Large intestine (tissue), 12 donors: ENCODE measurements around the gene RETREG2. TPM values are rescaled to one million over a fixed set of nuclear protein-coding genes. Genes with fewer than 3 reads are reported as not detected.

ENCODE experiments used
- DNase-seq, 2 donors: peaks; one replicate each; pipeline versions ENCODE4 v3.0.0 to v3.0.0-alpha.2; 2013
- H3K27ac ChIP-seq: one replicate; pipeline ENCODE4 v1.5.1; 2013; ENCODE audit warnings: low read length
- H3K27me3 ChIP-seq: 2 replicates; pipeline ENCODE4 v1.6.1; 2013; ENCODE audit warnings: low read length; ENCODE audit not compliant: control insufficient read depth, insufficient read depth
- H3K36me3 ChIP-seq: 2 replicates; pipeline ENCODE4 v1.6.1; 2013; ENCODE audit warnings: low read length; ENCODE audit not compliant: control insufficient read depth, insufficient read depth
- H3K4me1 ChIP-seq: one replicate; pipeline ENCODE4 v1.6.1; 2013; ENCODE audit warnings: low read length; ENCODE audit not compliant: control insufficient read depth, insufficient read depth
- H3K4me3 ChIP-seq: one replicate; pipeline ENCODE4 v1.5.1; 2013; ENCODE audit warnings: low read length
- H3K9me3 ChIP-seq: one replicate; pipeline ENCODE4 v1.6.1; 2013; ENCODE audit warnings: mild to moderate bottlenecking, low read depth, low read length, moderate library complexity; ENCODE audit not compliant: control insufficient read depth
- WGBS: methylation state at CpG from one replicate; pipeline ENCODE4 v1.1.5; 2013; ENCODE audit warnings: low lambda C conversion rate; ENCODE audit not compliant: insufficient coverage; 5-methylcytosine and 5-hydroxymethylcytosine counted together
- long read RNA-seq, 11 donors: transcript quantifications; one replicate each; lab custom pipeline, GENCODE V29; 2026
- polyA plus RNA-seq: library from polyadenylated mRNA; unstranded; fragments of 120-200 nt; gene quantifications from one replicate; pipeline ENCODE4 v1.2.1, GENCODE V29; 2013

RETREG2 gene
- 82.0 TPM for polyA plus RNA-seq
- long read RNA-seq, donor 1, full-length matches to known transcripts = 12 of 12 reads
- long read RNA-seq, donor 1, partial matches to known transcripts = 0 of 12 reads
- long read RNA-seq, donor 1, other reads (novel, unspliced or antisense) = 0 of 12 reads
- long read RNA-seq, donor 2, full-length matches to known transcripts = 15 of 15 reads
- long read RNA-seq, donor 2, partial matches to known transcripts = 0 of 15 reads
- long read RNA-seq, donor 2, other reads (novel, unspliced or antisense) = 0 of 15 reads
- long read RNA-seq, donor 3 = 0 reads
- long read RNA-seq, donor 4, full-length matches to known transcripts = 2 of 2 reads
- long read RNA-seq, donor 4, partial matches to known transcripts = 0 of 2 reads
- long read RNA-seq, donor 4, other reads (novel, unspliced or antisense) = 0 of 2 reads
- long read RNA-seq, donor 5, full-length matches to known transcripts = 13 of 13 reads
- long read RNA-seq, donor 5, partial matches to known transcripts = 0 of 13 reads
- long read RNA-seq, donor 5, other reads (novel, unspliced or antisense) = 0 of 13 reads
- long read RNA-seq, donor 6, full-length matches to known transcripts = 17 of 17 reads
- long read RNA-seq, donor 6, partial matches to known transcripts = 0 of 17 reads
- long read RNA-seq, donor 6, other reads (novel, unspliced or antisense) = 0 of 17 reads
- long read RNA-seq, donor 7, full-length matches to known transcripts = 4 of 18 reads
- long read RNA-seq, donor 7, partial matches to known transcripts = 6 of 18 reads
- long read RNA-seq, donor 7, other reads (novel, unspliced or antisense) = 8 of 18 reads
- long read RNA-seq, donor 8, full-length matches to known transcripts = 14 of 14 reads
- long read RNA-seq, donor 8, partial matches to known transcripts = 0 of 14 reads
- long read RNA-seq, donor 8, other reads (novel, unspliced or antisense) = 0 of 14 reads
- long read RNA-seq, donor 9, full-length matches to known transcripts = 11 of 11 reads
- long read RNA-seq, donor 9, partial matches to known transcripts = 0 of 11 reads
- long read RNA-seq, donor 9, other reads (novel, unspliced or antisense) = 0 of 11 reads
- long read RNA-seq, donor 10, full-length matches to known transcripts = 15 of 15 reads
- long read RNA-seq, donor 10, partial matches to known transcripts = 0 of 15 reads
- long read RNA-seq, donor 10, other reads (novel, unspliced or antisense) = 0 of 15 reads
- long read RNA-seq, donor 11, full-length matches to known transcripts = 16 of 23 reads
- long read RNA-seq, donor 11, partial matches to known transcripts = 7 of 23 reads
- long read RNA-seq, donor 11, other reads (novel, unspliced or antisense) = 0 of 23 reads

- no CpG with 5 or more reads among the region's 67 CpGs for WGBS
Observed at GRCh38 chr2:219177552-219178376, at the start of gene RETREG2. Gene RETREG2, plus strand, starts transcription at chr2:219178275. Its CDS starts 78 bp downstream, at chr2:219178353.

GRCh38 chr2:219128396-219128795 is 49.7 kb upstream of the RETREG2 start:
- Histone ChIP-seq H3K27ac (peak overlapping the region; percentile 99), H3K9me3 (no peaks in the 10 kb centered on the region), H3K4me3 (no peak overlapping the region), H3K36me3 (no peaks in the 10 kb centered on the region), H3K27me3 (no peaks in the 10 kb centered on the region), H3K4me1 (peaks cover 42% of the 10 kb centered on the region)
- DNase-seq = no peak
- 96% methylated on average over 4 of the region's 7 CpGs for WGBS

More at GRCh38 chr2:219177552-219178376, at the start of gene RETREG2:
- Histone ChIP-seq H3K4me1 (peaks cover 22% of the 10 kb centered on the region), H3K36me3 (peaks cover 57% of the 10 kb centered on the region), H3K4me3 (peak within 1 kb of the TSS; percentile 70), H3K27me3 (no peaks in the 10 kb centered on the region), H3K9me3 (no peaks in the 10 kb centered on the region), H3K27ac (peak within 1 kb of the TSS; percentile 98)
- DNase-seq = peak; percentile 94 to 95

GRCh38 chr2:219129589-219129988 is 48.5 kb upstream of the RETREG2 start:
- DNase-seq = no peak
- no peak overlapping the region for H3K4me3 ChIP-seq
- no peaks in the 10 kb centered on the region for H3K36me3 ChIP-seq
- no peak overlapping the region for H3K27ac ChIP-seq
- peaks cover 31% of the 10 kb centered on the region for H3K4me1 ChIP-seq
- H3K27me3 ChIP-seq = no peaks in the 10 kb centered on the region
- 89% methylated on average over 1 of the region's 16 CpGs for WGBS
- no peaks in the 10 kb centered on the region for H3K9me3 ChIP-seq

GRCh38 chr2:219131327-219131726 is 46.7 kb upstream of the RETREG2 start:
- no peaks in the 10 kb centered on the region for H3K9me3 ChIP-seq
- peaks cover 20% of the 10 kb centered on the region for H3K4me1 ChIP-seq
- H3K27me3 ChIP-seq = no peaks in the 10 kb centered on the region
- H3K27ac ChIP-seq = no peak overlapping the region
- DNase-seq = no peak
- H3K36me3 ChIP-seq = no peaks in the 10 kb centered on the region
- 84% methylated on average over 3 of the region's 3 CpGs for WGBS
- no peak overlapping the region for H3K4me3 ChIP-seq

GRCh38 chr2:219131744-219132143 is 46.3 kb upstream of the RETREG2 start:
- H3K4me1 ChIP-seq = peaks cover 16% of the 10 kb centered on the region
- no peak for DNase-seq
- H3K9me3 ChIP-seq = no peaks in the 10 kb centered on the region
- H3K27me3 ChIP-seq = no peaks in the 10 kb centered on the region
- H3K4me3 ChIP-seq = no peak overlapping the region
- H3K36me3 ChIP-seq = no peaks in the 10 kb centered on the region
- WGBS = 100% methylated on average over 1 of the region's 4 CpGs
- no peak overlapping the region for H3K27ac ChIP-seq

GRCh38 chr2:219133976-219134375 is 44.1 kb upstream of the RETREG2 start:
- Histone ChIP-seq H3K4me3 (no peak overlapping the region), H3K36me3 (no peaks in the 10 kb centered on the region), H3K4me1 (no peaks in the 10 kb centered on the region), H3K27me3 (no peaks in the 10 kb centered on the region), H3K9me3 (no peaks in the 10 kb centered on the region), H3K27ac (no peak overlapping the region)
- 100% methylated on average over 1 of the region's 4 CpGs for WGBS
- DNase-seq = no peak

- H3K36me3 ChIP-seq = peaks cover 34% of the 10 kb centered on the region
- no peaks in the 10 kb centered on the region for H3K27me3 ChIP-seq
- H3K9me3 ChIP-seq = peaks cover 4% of the 10 kb centered on the region
- peaks cover 11% of the 10 kb centered on the region for H3K4me1 ChIP-seq
- no CpG with 5 or more reads among the region's 3 CpGs for WGBS
- peak; percentile 77 to 89 for DNase-seq
- H3K27ac ChIP-seq = peak overlapping the region; percentile 87
- no peak overlapping the region for H3K4me3 ChIP-seq
Observed at GRCh38 chr2:219140722-219141121, 37.4 kb upstream of the RETREG2 start.

- peaks cover 11% of the 10 kb centered on the region for H3K4me1 ChIP-seq
- H3K27ac ChIP-seq = no peak overlapping the region
- no peak overlapping the region for H3K4me3 ChIP-seq
- H3K9me3 ChIP-seq = peaks cover 4% of the 10 kb centered on the region
- H3K27me3 ChIP-seq = no peaks in the 10 kb centered on the region
- H3K36me3 ChIP-seq = peaks cover 47% of the 10 kb centered on the region
- WGBS = no CpG with 5 or more reads among the region's 6 CpGs
- no peak for DNase-seq
Observed at GRCh38 chr2:219142329-219142728, 35.7 kb upstream of the RETREG2 start.

- H3K36me3 ChIP-seq = peaks cover 40% of the 10 kb centered on the region
- no peak overlapping the region for H3K4me3 ChIP-seq
- no peak overlapping the region for H3K27ac ChIP-seq
- H3K27me3 ChIP-seq = no peaks in the 10 kb centered on the region
- DNase-seq = no peak
- no peaks in the 10 kb centered on the region for H3K9me3 ChIP-seq
- no CpG with 5 or more reads among the region's 1 CpG for WGBS
- H3K4me1 ChIP-seq = peaks cover 14% of the 10 kb centered on the region
Observed at GRCh38 chr2:219149667-219150066, 28.4 kb upstream of the RETREG2 start.
